GM21619 (cell line): ENCODE results near the gene NRIP3.
"Not testable (repeated sequence)": the region's sequence is repeated elsewhere in the genome, so short reads cannot be mapped to it uniquely, and the experiment has no call there.

Experiments
- ATAC-seq: cut with Tn5 transposase; IDR thresholded peaks from one replicate; pipeline ENCODE4 v1.9.1; 2021; ENCODE audit not compliant: unreplicated experiment

NRIP3 gene

GRCh38 chr11:9016916-9017642 is 13.3 kb upstream of the NRIP3 start:
- no peak for ATAC-seq

- ATAC-seq = peak; percentile 74
These were observed 11.9 kb upstream of the NRIP3 start for GRCh38 chr11:9015677-9016076.

- ATAC-seq = no peak
These were observed 11.0 kb upstream of the NRIP3 start for GRCh38 chr11:9014826-9015225.

- no peak for ATAC-seq
These were observed 9.6 kb upstream of the NRIP3 start for GRCh38 chr11:9013373-9013772.

GRCh38 chr11:9009538-9009937 is 5.7 kb upstream of the NRIP3 start:
- not testable (repeated sequence) for ATAC-seq

GRCh38 chr11:9008661-9009060 is 4.9 kb upstream of the NRIP3 start:
- ATAC-seq = no peak

GRCh38 chr11:9008011-9008550 is 4.3 kb upstream of the NRIP3 start:
- ATAC-seq = no peak

- no peak for ATAC-seq
These were observed 1.3 kb upstream of the NRIP3 start for GRCh38 chr11:9005087-9005486.

GRCh38 chr11:9004183-9004926 is 554 bp upstream of the NRIP3 start:
- ATAC-seq = no peak

- no peak for ATAC-seq
These were observed 755 bp downstream of the NRIP3 start for GRCh38 chr11:9002920-9003572.

- ATAC-seq = no peak
These were observed 2.1 kb downstream of the NRIP3 start for GRCh38 chr11:9001736-9002135.

- ATAC-seq = no peak
These were observed 5.8 kb downstream of the NRIP3 start for GRCh38 chr11:8998017-8998416.

GRCh38 chr11:8997451-8997850 is 6.3 kb downstream of the NRIP3 start:
- ATAC-seq = no peak

- ATAC-seq = no peak
These were observed 14.3 kb downstream of the NRIP3 start for GRCh38 chr11:8989453-8989852.

GRCh38 chr11:8988329-8989234 is 15.2 kb downstream of the NRIP3 start:
- no peak for ATAC-seq

GRCh38 chr11:8987446-8987845 is 16.4 kb downstream of the NRIP3 start:
- no peak for ATAC-seq

- not testable (repeated sequence) for ATAC-seq
These were observed 17.0 kb downstream of the NRIP3 start for GRCh38 chr11:8986772-8987171.

- ATAC-seq = no peak
These were observed 18.3 kb downstream of the NRIP3 start for GRCh38 chr11:8985462-8985861.

- ATAC-seq = no peak
These were observed 20.2 kb downstream of the NRIP3 start for GRCh38 chr11:8983552-8983951.

- no peak for ATAC-seq
These were observed 23.3 kb downstream of the NRIP3 start for GRCh38 chr11:8980485-8980884.

- not testable (repeated sequence) for ATAC-seq
These were observed 24.4 kb downstream of the NRIP3 start for GRCh38 chr11:8979365-8979764.
